NCI-H2081 treated with DMSO at 0.1 percent for 48 hours (cell line): ENCODE data around the gene ZNF557.

ENCODE experiments used
- DNase-seq: peaks from one replicate; lab custom pipeline; 2025; lab: John Stamatoyannopoulos, UW

The ZNF557 gene

DNA sequence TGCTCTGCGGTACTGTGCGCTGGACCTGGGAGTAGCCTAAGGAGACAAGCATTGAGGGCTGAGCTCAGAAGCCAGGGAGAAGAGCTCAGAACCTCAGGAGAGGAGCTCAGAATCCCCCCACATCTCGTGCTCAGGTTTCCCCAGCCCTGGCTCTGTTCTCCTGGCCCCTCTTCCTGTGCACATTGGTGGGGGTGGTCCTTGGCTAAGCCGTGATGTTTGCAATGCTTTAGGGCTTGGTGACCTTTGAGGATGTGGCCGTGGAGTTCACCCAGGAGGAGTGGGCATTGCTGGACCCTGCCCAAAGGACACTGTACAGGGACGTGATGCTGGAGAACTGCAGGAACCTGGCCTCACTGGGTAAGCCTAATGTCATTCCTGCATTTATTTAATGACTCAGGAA, 6.6 kb downstream of the ZNF557 start:
- DNase-seq, result no peak

DNA sequence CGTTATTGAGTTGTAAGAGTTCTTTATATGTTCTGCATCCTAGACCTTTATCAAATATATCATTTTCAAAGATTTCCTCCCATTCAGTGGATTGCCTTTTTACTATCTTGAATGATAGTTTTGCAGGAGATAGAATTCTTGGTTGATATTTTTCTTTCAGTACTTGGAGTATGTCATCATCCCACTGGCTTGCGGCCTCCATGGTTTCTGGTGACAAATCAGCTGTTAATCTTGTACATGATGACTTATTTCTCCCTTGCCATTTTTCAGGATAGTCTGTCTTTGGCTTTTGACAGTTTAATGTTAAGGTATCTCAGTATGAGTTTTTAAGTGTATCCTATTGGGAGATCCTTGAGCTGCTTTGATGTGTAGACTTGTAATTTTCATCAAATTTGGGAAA, 8.5 kb downstream of the ZNF557 start:
- no peak for DNase-seq

DNA sequence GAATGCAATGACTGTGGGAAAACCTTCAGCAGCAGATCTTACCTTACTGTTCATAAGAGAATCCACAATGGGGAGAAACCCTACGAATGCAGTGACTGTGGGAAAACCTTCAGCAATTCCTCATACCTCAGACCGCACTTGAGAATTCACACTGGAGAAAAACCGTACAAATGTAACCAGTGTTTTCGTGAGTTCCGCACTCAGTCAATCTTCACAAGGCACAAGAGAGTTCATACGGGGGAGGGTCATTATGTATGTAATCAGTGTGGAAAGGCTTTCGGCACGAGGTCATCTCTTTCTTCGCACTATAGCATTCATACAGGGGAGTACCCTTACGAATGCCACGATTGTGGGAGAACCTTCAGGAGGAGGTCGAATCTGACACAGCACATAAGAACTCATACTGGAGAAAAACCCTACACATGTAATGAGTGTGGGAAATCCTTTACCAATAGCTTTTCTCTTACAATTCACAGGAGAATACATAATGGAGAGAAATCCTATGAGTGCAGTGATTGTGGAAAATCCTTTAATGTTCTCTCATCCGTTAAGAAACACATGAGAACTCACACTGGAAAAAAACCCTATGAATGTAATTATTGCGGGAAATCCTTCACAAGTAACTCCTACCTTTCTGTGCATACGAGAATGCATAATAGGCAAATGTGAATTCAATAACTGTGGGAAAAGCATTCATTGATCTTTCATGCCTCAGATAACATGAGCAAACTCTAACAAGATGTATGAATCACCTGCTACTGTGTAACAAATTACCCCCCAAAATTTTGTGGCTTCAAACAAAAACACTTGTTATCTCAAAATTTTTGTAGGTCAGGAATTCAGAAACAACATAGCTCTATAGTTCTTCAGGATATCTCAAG, 13.8 kb downstream of the ZNF557 start:
- DNase-seq, result no peak

DNA sequence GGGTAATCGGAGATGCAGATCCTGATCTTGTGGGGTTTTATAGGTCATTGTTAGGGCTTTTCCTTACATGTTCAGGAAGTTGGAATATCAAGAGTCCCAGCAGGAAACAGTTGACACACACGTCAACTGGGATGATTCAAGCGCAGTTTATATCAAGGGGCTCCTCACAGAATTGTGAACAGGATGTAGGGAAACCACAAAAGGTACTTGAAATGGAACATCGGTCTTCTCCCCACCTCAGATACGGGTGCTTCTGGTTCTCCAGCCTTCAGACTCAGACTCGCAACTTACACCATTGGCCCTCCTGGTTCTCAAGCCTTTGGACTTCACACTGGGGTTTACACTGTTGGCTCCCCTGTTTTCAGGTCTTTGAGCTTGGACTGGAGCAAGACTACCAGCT, 19.5 kb downstream of the ZNF557 start:
- no peak for DNase-seq

DNA sequence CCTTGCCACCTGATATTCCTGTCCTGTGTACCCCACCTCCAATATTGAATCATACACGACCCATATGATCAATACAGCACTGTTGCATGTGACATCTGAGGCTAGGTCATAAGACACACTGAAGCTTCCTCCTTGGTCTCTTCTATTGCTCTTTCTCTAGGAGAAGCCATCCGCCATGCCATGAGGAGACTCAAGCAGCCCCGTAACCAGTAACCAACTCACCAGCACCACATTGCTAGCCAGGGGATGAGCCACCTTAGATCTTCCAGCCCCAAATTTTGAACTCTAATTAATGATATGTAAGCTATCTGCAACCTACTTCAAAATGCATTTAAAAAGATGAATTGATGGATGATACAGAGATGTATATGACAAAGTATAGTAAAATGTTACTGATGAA, 28.6 kb downstream of the ZNF557 start:
- no peak for DNase-seq

DNA sequence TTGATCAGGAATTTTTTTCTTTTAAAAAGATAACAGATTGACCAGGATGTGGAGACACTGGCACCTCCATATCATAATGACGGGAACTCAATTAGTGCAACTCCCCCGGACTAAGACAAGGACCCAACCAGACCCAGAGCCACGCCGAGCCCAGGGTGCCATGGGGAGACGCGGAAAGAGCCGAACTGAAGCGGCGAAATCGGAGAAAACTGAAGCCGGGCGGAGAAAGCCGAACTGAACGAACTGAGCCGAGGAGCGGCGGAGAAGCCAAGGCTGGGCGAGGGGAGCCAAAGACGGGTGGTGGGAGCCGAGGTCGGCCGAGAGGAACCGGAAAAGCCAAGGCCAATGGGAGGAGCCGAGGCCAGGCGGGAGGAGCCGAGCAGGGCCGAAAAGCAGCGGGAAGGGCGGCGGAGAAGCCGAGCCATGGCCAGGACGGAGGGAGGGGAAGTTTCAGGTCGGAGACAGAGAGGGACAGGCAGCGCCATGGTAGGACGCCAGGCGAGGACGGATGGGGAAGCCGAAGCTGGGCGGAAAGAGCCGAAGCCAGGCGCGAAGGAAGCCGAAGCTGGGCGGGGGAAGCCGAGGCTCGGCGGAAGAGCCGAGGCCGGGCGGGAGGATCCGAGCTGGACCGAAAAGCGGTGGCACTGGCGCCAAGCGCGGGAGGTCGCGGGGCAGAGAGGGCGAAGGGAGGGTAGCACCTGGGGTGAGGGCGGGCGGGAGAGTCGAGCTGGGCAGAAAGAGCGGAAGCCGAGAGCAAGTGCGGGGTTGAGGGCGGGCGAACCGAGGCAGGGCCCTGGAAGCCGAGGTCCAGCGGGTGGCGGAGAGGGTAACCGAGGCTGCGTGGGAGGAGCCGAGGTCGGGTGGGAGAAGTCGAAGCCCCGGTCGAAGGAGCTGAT, 29.4 kb downstream of the ZNF557 start:
- DNase-seq, result peak; percentile 67

DNA sequence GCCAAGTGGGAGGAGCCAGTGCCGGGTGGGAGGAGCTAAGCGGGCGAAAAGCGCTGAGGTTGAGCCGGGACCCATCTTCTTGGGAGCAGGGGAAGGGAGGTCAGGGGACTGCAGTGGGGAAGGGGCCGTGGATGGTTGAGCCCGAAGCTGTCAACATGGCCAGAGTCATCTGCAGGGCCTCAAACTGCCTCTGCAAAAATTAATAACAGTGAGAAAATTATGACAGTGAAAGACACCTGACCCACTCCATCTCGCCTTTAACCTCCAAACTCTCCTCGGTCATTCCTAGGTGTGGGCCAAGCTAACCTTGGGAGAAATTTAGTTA, 30.1 kb downstream of the ZNF557 start:
- no peak for DNase-seq

DNA sequence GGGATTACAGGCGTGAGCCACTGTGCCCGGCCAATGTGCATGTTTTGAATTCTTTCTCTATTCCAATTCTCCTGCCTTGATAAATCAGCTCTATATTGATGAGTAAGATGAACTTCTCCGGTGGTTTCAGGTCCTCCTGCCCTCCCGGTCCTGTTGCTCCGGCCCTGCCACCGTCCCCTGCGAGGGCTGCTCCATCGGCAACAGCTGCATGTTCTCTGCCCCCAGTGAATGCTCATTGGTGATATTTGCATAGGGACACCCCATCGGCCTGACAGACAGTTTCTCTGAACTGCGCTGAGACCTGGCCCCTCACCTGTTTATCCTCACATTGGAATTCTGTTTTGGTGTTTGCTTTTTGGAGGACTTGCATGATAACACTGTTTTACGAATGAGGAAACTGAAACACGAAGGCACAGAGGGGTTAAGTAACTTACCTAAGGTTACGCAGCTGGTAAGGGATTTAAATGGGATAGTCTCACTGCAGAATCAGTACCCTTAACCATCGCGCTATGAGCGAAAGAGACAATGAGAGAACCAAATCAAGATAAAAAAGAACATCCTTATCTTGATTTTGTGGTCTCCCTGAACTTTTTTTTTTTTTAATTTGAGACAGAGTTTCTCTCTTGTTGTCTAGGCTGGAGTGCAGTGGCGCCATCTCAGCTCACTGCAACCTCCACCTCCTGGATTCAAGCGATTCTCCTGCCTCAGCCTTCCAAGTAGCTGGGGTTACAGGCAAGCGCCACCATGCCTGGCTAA, 32.2 kb downstream of the ZNF557 start:
- DNase-seq, result no peak

DNA sequence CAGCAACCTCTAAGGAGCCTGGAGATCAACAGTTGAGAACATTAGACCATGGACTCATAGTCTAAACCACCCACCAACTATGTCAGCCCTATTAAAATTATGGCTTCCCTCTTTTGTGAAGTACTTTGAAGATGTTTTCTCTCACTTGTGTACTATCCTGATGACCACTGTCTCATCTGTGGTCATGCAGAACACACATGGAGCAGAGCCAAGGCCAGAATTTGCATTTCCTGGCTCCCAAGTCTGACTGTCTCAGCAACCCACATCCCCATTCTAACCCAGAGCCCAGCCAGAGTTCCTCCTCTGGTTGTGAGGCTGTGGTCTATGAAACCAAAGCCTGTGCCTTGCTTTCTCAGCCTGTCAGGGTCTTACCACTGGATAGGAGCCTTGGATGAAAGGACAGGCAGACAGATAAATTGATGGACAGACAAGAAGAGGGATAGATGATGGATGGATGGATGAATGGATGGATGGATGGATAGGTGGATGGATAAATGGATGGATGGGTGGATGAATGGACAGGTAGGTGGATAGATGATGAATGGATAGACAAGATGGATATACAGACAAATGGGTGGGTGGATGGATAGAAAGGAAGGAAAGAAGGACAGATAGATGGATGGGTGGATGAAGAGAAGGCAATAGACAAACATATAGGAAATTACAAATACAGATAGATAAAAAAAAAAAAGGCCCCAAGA, 35.4 kb downstream of the ZNF557 start:
- no peak for DNase-seq

DNA sequence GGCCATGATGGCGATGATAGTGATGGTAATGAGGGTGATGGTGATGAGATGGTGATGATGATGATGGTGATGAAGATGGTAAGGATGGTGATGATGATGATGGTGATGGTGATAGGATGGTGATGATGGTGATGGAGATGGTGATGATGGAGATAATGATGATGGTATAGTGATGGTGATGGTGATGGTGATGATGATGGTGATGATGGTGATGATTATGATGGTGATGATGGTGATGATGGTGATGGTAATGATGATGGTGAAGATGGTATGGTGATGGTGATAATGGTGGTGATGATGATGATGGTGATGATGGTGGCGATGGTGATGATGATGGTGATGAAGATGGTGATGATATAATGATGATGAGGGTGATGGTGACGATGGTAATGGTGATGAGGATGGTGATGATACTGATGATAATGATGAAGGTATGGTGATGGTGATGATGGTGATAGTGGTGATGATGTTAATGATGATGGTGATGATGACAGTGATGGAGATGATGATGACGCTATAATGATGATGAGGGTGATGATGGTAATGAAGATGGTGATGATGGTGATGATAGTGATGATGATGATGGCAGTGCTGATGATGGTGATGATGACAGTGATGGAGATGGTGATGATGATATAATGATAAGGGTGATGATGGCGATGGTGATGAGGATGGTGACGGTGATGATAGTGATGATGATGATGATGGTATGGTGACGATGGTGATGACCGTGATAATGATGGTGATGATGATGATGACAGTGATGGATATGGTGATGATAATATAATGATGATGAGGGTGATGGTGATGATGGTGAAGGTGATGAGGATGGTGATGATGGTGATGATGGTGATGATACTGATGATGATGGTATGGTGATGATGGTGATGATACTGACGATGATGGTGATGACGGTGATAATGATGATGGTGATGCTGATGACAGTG, 37.5 kb downstream of the ZNF557 start:
- DNase-seq, result no peak

DNA sequence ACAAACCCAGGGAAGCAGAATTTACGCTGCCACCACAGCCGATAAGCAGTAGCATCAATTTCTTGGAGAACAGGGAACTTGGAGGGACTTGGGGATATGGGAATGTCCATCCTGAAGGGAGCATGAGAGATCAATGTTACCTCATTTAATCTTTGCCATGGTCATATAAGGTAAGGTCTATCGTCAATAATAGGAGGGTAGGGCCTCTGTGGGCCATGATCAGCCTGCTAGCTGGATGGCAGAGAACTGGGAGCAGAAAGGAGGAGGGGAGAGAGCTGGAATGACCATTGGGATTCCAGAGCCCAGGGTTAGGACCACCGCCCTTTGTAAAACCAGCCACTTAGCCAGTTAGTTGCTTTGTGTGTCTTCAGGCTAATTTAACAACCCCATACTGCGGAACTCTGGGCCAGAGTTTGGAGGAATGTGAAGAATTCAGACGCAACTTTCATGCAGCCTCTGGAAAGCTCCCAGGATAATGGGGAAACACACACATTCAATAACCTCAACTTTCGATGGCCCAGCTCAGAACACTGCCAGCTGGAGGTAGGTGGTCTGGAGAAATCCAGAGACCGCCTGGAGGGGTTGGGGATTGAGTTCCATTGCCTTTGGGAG, 40.3 kb downstream of the ZNF557 start:
- DNase-seq, result no peak

DNA sequence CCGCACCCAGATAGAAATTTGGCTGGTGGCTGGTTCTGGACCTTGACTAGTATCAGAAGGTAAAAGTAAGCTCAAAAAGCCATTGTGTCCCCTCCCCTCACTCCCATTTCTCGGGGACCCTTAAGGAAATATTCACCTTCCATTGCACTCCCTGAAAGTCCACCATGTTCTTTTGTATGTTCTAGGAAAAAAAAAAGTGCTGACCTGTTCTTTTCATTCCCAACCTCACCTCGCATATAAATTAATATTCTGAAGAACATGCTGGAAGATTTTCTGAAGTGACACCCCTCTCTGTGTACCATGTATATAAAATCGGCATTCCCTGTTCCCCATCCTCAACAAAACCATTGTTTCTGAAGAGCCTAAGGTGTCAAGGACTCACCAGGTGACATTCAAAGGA, 43.2 kb downstream of the ZNF557 start:
- DNase-seq, result no peak

DNA sequence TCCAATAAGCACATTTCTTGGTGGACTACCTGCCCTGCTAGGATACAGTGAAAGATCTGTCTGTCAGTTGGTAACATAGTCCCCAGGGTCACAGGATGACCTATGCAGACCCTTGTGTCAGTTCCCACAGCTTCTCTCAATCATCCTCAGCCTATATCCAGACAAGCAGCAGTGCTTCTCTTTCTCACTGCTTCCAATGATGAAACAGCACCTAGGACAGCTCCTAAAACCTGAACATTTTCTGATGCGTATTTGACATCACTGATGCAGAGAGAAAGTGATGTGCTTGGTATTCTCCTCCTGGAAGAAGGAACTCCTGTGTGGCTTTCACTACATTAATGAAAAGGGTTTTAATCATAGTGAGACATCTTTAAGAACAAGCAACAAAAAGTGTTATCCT, 43.7 kb downstream of the ZNF557 start:
- DNase-seq, result no peak

DNA sequence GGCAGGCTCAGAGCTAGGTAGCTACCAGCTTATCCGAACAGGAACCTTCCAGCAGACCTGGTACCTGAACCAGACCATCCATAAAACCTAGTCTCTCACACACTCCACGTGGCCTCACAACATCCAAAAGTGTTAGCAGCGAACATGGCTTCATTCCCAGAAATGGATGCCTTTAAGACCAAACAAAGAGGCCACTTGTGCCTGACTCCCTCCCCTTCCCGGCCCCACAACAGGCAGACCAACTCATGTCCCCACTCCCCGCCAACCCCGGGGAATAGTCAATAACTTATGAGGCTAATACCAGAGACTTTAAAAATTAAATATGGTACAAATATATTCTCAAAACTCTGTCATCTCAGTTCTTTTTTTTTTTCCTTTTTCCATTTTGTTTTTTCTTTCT, 46.2 kb downstream of the ZNF557 start:
- DNase-seq, result no peak

DNA sequence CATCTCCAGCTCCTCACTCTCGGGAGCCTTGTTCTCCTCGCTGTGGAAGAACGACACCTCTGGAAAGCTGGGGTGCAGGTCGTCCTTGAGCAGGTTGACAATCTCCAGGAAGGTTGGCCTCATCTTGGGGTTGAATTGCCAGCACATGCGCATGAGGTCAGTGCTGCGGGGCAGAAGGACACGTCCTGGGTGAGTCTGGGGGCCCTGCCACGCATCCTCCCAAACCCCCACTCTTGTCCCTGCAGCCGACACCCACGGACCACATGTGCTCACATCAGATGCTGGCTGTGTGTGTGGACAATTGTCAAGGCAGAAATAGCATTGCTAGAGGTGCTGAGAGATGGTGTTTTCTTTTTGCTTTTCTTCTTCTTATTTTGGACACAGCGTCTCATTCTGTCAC, 47.7 kb downstream of the ZNF557 start:
- no peak for DNase-seq

DNA sequence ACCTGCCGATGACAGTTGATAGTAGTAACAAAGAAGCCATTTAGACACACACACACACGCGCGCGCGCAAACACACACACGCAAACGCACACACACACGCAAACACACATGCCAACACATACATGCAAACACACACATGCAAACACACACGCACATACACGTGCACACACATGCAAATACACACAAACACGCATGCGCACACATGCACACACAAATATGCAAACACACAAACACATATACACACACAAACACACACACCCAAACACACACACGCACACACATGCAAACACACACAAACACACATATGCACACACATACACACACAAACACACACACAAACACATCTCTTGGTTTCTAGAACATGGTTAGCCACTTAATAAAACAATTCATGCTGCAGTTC, 50.1 kb downstream of the ZNF557 start:
- DNase-seq, result no peak

DNA sequence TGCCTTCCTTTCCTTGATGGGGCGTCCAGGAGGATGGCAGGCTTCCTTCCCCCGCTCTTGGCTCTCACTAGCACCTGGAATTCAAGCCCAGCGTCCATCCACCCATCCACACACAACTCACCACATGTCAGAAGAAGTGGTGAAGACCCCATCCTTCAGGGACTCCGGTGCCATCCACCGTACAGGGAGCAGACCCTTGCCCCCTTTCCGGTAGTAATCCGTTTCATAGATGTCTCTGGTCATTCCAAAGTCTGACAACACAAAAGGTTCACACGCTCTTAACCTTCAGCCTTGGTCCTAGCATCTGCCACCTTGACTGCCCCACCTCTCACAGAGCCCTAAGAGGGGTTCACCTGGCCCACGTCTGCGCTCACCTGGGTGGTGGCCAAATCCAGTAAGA, 51.0 kb downstream of the ZNF557 start:
- no peak for DNase-seq

DNA sequence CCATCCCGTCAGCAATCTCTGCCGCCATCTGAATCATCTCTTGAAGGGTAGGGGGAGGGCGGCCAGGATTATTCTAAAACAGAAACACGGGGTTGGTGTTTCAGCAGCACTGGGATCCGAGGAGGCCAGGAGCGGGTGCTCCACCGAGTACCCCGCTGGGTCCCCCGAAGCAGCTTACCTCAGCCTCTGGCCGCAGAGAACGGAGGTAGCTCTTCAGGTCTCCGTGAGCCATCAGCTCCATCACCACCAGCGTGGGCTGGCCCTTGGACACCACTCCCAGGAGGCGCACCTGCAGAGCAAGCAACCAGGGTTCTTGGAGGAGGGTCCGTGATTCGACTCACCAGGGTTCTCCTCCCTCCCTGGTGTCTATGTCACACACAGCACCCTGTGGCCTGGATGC, 53.2 kb downstream of the ZNF557 start:
- DNase-seq, result no peak

DNA sequence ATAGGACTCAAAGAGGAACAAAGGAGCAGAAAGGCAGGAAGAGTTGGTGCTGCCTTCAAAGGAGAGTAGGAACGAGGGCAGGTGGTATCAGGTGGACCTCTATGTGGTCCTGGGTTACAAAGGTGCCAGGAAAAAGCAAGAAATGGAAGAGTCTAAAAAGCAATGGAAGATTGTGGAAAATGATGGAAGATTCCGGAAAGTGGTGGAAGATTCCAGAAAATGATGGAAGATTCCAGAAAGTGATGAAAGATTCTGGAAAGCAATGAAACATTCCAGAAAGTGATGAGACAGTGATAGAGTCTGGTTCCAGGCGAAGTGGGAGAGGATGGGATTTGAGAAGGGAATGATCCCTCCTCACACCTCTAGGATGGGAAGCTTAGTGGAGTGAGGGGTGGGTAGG, 55.3 kb downstream of the ZNF557 start:
- no peak for DNase-seq

DNA sequence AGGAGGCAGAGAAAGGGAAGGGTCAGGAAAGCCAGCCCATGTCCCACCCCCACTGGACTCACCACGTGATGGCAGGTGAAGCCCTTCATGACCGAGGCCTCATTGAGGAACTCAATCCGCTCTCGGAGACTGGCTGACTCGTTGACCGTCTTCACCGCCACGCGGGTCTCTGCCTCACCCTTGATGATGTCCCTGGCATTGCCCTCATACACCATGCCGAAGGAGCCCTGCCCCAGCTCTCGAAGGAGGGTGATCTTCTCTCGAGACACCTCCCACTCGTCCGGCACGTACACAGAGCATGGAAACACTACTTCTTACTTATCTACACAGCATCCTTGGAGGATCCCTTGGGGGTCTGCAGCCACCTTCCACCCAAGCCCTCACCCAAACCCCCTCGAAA, 55.7 kb downstream of the ZNF557 start:
- DNase-seq, result no peak
